Panc1 (cell line): Measurements from ENCODE around the gene JCHAIN. TPM values are rescaled to one million over a fixed set of nuclear protein-coding genes. Genes with fewer than 3 reads are reported as not detected.

Source experiments
- ATAC-seq: fragments of 200-7000 bp; cut with Tn5 transposase; 2 replicates; pipeline ENCODE4 v1.9.1; 2020; ENCODE audit warnings: mild to moderate bottlenecking, moderate library complexity
- BruUV-seq: library from RNA; stranded (reverse); fragments of 400-500 nt; replicated peaks from 2 replicates; lab custom pipeline; 2021; lab: Mats Ljungman, UMichigan
- CTCF ChIA-PET: fragments of 300-600 bp; sonication (Branson Sonifier 250); formaldehyde crosslinking; loops from one replicate; lab custom pipeline; 2022; ENCODE audit warnings: antibody characterized with exemption; lab: Charles Lee
- POLR2A ChIA-PET: fragments of 300-600 bp; sonication (Branson Sonifier 250); formaldehyde crosslinking; loops from one replicate; lab custom pipeline; 2022; ENCODE audit warnings: antibody characterized with exemption; lab: Charles Lee
- DNase-seq: peaks from one replicate; pipeline ENCODE4 v3.0.0-alpha.2; 2010; ENCODE audit warnings: low read depth, low spot score
- H3K27ac ChIP-seq: 2 replicates; pipeline ENCODE4 v1.5.1; 2011; ENCODE audit warnings: mild to moderate bottlenecking, low read length, inconsistent platforms
- H3K27me3 ChIP-seq: fragments of 200-500 bp; sonication (Bioruptor generic); 2 replicates; pipeline ENCODE4 v1.6.0; 2014; ENCODE audit warnings: low read length, inconsistent platforms; ENCODE audit not compliant: control insufficient read depth, insufficient read depth
- H3K36me3 ChIP-seq: fragments of 200-500 bp; sonication (Bioruptor generic); 2 replicates; pipeline ENCODE4 v1.5.1; 2014; ENCODE audit warnings: inconsistent platforms, mild to moderate bottlenecking, low read length, moderate library complexity; ENCODE audit not compliant: control insufficient read depth, insufficient read depth
- H3K4me1 ChIP-seq: 2 replicates; pipeline ENCODE4 v1.5.1; 2011; ENCODE audit warnings: inconsistent platforms, mild to moderate bottlenecking, low read length, moderate library complexity; ENCODE audit not compliant: control insufficient read depth, insufficient read depth
- H3K4me3 ChIP-seq, 2 experiments: 2 replicates each; pipeline ENCODE4 v1.5.1; 2011 to 2012; ENCODE audit warnings: low read depth in 2 of 2, low read length in 2 of 2, mild to moderate bottlenecking in 2 of 2, inconsistent platforms in 1 of 2, moderate library complexity in 1 of 2
- H3K9me3 ChIP-seq: fragments of 200-500 bp; sonication (Bioruptor generic); 2 replicates; pipeline ENCODE4 v1.5.1; 2014; ENCODE audit warnings: low read depth, mild to moderate bottlenecking, inconsistent platforms, low read length, moderate library complexity; ENCODE audit not compliant: control insufficient read depth, insufficient read depth
- POLR2AphosphoS5 ChIP-seq: IDR thresholded peaks from 2 replicates; pipeline ENCODE4 v1.6.1; 2012; ENCODE audit warnings: mild to moderate bottlenecking, low read depth, low read length, moderate library complexity
- SIN3A ChIP-seq: IDR thresholded peaks from 2 replicates; pipeline ENCODE4 v1.6.1; 2012; ENCODE audit warnings: low read depth, mild to moderate bottlenecking, low read length, moderate library complexity, borderline replicate concordance; ENCODE audit not compliant: insufficient read depth
- TCF7L2 ChIP-seq: IDR thresholded peaks from 2 replicates; pipeline ENCODE4 v1.6.1; 2011; ENCODE audit warnings: mild to moderate bottlenecking, low read depth, low read length, inconsistent platforms
- in situ Hi-C: cut with HindIII; loops from 2 replicates; pipeline ENCODE4 v1.10.0; 2016; ENCODE audit warnings: low sequenced_read_pairs, low pct_unique_long_range_greater_than_20kb
- intact Hi-C: fragments of 100-400 bp; cut with micrococcal nuclease; formaldehyde crosslinking; loops from one replicate; pipeline ENCODE4 v1.10.0; 2022; ENCODE audit not compliant: unreplicated experiment
- total RNA-seq: library from RNA; stranded (reverse); gene quantifications from one replicate; pipeline ENCODE4 v1.2.1, GENCODE V29; 2021; ENCODE audit not compliant: unreplicated experiment
- TF ChIP-seq, protein P1 (sequence below), 2 experiments: IDR thresholded peaks; 2 replicates each; pipeline ENCODE4 v1.6.1; 2011 to 2012; ENCODE audit warnings: low read depth in 2 of 2, control low read depth in 1 of 2, low read length in 1 of 2, mild to moderate bottlenecking in 1 of 2, moderate library complexity in 1 of 2; ENCODE audit not compliant: insufficient read depth in 1 of 2
- TF ChIP-seq, protein P2 (sequence below): fragments of 450-650 bp; IDR thresholded peaks from 2 replicates; pipeline ENCODE4 v1.5.1; 2017; ENCODE audit warnings: mild to moderate bottlenecking

JCHAIN gene
- total RNA-seq, 1 experiment from 2014 or later: 0.36 TPM

DNA sequence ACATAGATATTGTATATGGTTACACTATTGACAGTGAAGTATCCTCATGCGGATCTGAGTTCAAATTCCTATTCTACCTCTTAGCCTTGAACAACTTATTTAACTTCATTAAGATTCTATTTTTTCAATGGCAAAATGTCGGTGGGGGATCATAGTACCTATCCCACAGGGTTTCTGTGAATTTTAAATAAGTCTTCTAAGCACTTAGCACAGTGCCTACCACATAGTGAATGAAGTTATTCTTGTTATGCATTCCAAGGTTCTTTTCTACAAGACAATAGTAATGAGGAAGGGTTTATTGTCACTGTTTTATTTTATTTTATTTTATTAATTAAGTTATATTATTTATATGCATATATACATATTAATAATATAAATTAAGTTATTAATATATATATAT, 46.5 kb downstream of the JCHAIN start:
- no peaks in the 10 kb centered on the region for H3K36me3 ChIP-seq
- no TSS peak for BruUV-seq
- ChIA-PET POLR2A (no interaction called here), CTCF (no interaction called here)
- ATAC-seq: no peak
- DNase-seq: no peak
- no peaks in the 10 kb centered on the region for H3K9me3 ChIP-seq
- no peak overlapping the region for H3K4me3 ChIP-seq
- intact Hi-C loops (no loop called here), in situ Hi-C loops (no loop called here)
- no peaks in the 10 kb centered on the region for H3K27me3 ChIP-seq
- H3K27ac ChIP-seq: no peak overlapping the region
- H3K4me1 ChIP-seq: no peaks in the 10 kb centered on the region
- TF ChIP-seq, protein P1, sequence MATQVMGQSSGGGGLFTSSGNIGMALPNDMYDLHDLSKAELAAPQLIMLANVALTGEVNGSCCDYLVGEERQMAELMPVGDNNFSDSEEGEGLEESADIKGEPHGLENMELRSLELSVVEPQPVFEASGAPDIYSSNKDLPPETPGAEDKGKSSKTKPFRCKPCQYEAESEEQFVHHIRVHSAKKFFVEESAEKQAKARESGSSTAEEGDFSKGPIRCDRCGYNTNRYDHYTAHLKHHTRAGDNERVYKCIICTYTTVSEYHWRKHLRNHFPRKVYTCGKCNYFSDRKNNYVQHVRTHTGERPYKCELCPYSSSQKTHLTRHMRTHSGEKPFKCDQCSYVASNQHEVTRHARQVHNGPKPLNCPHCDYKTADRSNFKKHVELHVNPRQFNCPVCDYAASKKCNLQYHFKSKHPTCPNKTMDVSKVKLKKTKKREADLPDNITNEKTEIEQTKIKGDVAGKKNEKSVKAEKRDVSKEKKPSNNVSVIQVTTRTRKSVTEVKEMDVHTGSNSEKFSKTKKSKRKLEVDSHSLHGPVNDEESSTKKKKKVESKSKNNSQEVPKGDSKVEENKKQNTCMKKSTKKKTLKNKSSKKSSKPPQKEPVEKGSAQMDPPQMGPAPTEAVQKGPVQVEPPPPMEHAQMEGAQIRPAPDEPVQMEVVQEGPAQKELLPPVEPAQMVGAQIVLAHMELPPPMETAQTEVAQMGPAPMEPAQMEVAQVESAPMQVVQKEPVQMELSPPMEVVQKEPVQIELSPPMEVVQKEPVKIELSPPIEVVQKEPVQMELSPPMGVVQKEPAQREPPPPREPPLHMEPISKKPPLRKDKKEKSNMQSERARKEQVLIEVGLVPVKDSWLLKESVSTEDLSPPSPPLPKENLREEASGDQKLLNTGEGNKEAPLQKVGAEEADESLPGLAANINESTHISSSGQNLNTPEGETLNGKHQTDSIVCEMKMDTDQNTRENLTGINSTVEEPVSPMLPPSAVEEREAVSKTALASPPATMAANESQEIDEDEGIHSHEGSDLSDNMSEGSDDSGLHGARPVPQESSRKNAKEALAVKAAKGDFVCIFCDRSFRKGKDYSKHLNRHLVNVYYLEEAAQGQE (IDR thresholded peaks at IDR 0.05; ENCODE audit: insufficient read depth in 1 of 2, low read depth in 2 of 2, low read length in 1 of 2): no peak
- TF ChIP-seq TCF7L2 (no peak), POLR2AphosphoS5 (no peak), SIN3A (no peak)
- TF ChIP-seq, protein P2, sequence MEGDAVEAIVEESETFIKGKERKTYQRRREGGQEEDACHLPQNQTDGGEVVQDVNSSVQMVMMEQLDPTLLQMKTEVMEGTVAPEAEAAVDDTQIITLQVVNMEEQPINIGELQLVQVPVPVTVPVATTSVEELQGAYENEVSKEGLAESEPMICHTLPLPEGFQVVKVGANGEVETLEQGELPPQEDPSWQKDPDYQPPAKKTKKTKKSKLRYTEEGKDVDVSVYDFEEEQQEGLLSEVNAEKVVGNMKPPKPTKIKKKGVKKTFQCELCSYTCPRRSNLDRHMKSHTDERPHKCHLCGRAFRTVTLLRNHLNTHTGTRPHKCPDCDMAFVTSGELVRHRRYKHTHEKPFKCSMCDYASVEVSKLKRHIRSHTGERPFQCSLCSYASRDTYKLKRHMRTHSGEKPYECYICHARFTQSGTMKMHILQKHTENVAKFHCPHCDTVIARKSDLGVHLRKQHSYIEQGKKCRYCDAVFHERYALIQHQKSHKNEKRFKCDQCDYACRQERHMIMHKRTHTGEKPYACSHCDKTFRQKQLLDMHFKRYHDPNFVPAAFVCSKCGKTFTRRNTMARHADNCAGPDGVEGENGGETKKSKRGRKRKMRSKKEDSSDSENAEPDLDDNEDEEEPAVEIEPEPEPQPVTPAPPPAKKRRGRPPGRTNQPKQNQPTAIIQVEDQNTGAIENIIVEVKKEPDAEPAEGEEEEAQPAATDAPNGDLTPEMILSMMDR: no peak

DNA sequence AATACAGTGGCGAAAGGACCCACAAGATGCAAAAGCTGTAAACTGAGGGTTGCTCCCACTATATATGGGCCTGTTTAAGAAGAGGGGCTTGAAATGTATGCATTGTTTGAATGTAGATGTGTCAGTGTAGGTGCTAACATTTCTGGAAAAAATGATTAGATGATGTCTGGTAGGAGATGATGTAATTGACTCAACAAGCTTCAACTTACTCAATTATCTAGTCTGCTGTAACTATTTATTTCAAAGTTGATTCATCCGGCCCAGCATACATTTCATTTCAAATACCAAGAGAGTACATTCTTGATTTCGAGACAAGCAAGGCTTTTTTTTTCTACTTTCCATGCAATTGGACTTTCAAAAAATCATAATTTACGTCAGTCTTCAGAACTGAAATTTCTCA, 47.0 kb downstream of the JCHAIN start:
- ChIA-PET POLR2A (interaction anchor here (0.5 kb wide), 1 partner anchor 391 kb away, joined by 5 read pairs; no protein-coding TSS in a partner anchor), CTCF (no interaction called here)
- intact Hi-C loops (no loop called here), in situ Hi-C loops (no loop called here)
- TF ChIP-seq SIN3A: no peak
- TF ChIP-seq, protein P2: no peak
- TF ChIP-seq TCF7L2: no peak
- TF ChIP-seq, protein P1 (IDR thresholded peaks at IDR 0.05; ENCODE audit: insufficient read depth in 1 of 2, low read depth in 2 of 2, low read length in 1 of 2): no peak
- no peak for TF ChIP-seq POLR2AphosphoS5
- DNase-seq: no peak
- no peak overlapping the region for H3K4me3 ChIP-seq
- no peaks in the 10 kb centered on the region for H3K27me3 ChIP-seq
- BruUV-seq: no TSS peak
- no peaks in the 10 kb centered on the region for H3K36me3 ChIP-seq
- no peaks in the 10 kb centered on the region for H3K9me3 ChIP-seq
- no peak for ATAC-seq
- no peak overlapping the region for H3K27ac ChIP-seq
- H3K4me1 ChIP-seq: no peaks in the 10 kb centered on the region
